Neural progenitor cell (in vitro differentiated cells): ENCODE data around the gene CAMK1G.

ENCODE experiments used
- EZH2 ChIP-seq: fragments of 200-600 bp; sonication (generic); IDR thresholded peaks from 2 replicates; pipeline ENCODE4 v1.6.1; 2017; ENCODE audit warnings: antibody characterized with exemption, mild to moderate bottlenecking, moderate library complexity
- EZH2phosphoT487 ChIP-seq: fragments of 200-600 bp; sonication (generic); IDR thresholded peaks from 2 replicates; pipeline ENCODE4 v1.6.1; 2017; ENCODE audit warnings: antibody characterized with exemption
- TF ChIP-seq, protein P1 (sequence below): fragments of 200-600 bp; sonication (generic); IDR thresholded peaks from 2 replicates; pipeline ENCODE4 v1.5.1; 2017; ENCODE audit warnings: antibody characterized with exemption, mild to moderate bottlenecking

- TF ChIP-seq, protein P1, sequence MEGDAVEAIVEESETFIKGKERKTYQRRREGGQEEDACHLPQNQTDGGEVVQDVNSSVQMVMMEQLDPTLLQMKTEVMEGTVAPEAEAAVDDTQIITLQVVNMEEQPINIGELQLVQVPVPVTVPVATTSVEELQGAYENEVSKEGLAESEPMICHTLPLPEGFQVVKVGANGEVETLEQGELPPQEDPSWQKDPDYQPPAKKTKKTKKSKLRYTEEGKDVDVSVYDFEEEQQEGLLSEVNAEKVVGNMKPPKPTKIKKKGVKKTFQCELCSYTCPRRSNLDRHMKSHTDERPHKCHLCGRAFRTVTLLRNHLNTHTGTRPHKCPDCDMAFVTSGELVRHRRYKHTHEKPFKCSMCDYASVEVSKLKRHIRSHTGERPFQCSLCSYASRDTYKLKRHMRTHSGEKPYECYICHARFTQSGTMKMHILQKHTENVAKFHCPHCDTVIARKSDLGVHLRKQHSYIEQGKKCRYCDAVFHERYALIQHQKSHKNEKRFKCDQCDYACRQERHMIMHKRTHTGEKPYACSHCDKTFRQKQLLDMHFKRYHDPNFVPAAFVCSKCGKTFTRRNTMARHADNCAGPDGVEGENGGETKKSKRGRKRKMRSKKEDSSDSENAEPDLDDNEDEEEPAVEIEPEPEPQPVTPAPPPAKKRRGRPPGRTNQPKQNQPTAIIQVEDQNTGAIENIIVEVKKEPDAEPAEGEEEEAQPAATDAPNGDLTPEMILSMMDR, result no peak
- no peak for TF ChIP-seq EZH2
- no peak for TF ChIP-seq EZH2phosphoT487
Measured at GRCh38 chr1:209583408-209583807, at the start of gene CAMK1G.
